ENCODE measurements around the gene CHL1. TPM values are rescaled to one million over a fixed set of nuclear protein-coding genes. Genes with fewer than 3 reads are reported as not detected.

The CHL1 gene
- total and polyA plus RNA-seq, 2 of the 8 experiments (the other 6 are each of a cell fraction or from before 2014, with no cell fraction given) = 0.05 to 0.99 TPM

DNA sequence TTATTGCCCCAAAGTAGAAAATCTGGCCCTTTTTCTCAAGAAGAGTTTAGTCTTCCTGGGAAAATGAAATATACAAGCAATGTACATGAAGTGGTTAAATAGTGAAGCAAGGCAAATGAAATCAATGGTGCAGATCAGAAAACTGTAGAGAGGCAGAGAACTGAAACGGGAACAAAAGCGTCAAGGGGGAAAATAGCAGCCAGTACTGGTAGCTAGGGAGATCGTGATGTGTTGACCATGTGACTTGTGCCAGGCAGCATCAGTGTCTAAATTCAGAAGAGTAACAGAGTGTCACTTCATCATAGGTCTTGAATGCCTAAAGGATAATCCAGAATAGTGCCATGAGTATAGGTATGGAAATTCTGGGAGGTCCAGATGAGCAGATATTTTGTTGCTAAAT, 163.1 kb downstream of the CHL1 start (continued):
- no peak for TF ChIP-seq RAD21 (IDR thresholded peaks at IDR 0.05 in 1 of 2, conservative IDR thresholded peaks at IDR 0.05 in 1 of 2; ENCODE audit: low read depth in 2 of 2, low read length in 2 of 2)
- no peak for TF ChIP-seq CREB1 (IDR thresholded peaks at IDR 0.05)
